OCI-LY1 (cell line): ENCODE data around the gene KLF3.
A peak's percentile ranks its signal among the peaks of the same experiment; 100 is the strongest.

ENCODE experiments used
- H2AFZ ChIP-seq: fragments of 200-600 bp; sonication (generic), shearing (Covaris generic); 2 replicates; pipeline ENCODE4 v1.6.0; 2014; ENCODE audit warnings: antibody characterized with exemption, mild to moderate bottlenecking, low read length
- H3F3A ChIP-seq: fragments of 200-600 bp; sonication (generic), shearing (Covaris generic); 2 replicates; pipeline ENCODE4 v1.6.0; 2014; ENCODE audit warnings: mild to moderate bottlenecking, antibody characterized with exemption, low read length, moderate library complexity; ENCODE audit not compliant: insufficient read depth
- H3K27ac ChIP-seq: fragments of 200-600 bp; sonication (generic); 2 replicates; pipeline ENCODE4 v1.5.1; 2014; ENCODE audit warnings: low read length, mixed run types, mild to moderate bottlenecking, low read depth; ENCODE audit not compliant: poor library complexity, severe bottlenecking
- H3K27me3 ChIP-seq: fragments of 200-600 bp; sonication (generic); 2 replicates; pipeline ENCODE4 v1.6.0; 2014; ENCODE audit warnings: antibody characterized with exemption, mild to moderate bottlenecking, low read length, moderate library complexity; ENCODE audit not compliant: insufficient read depth
- H3K36me3 ChIP-seq: fragments of 200-600 bp; sonication (generic); 2 replicates; pipeline ENCODE4 v1.6.1; 2014; ENCODE audit warnings: mild to moderate bottlenecking, antibody characterized with exemption, low read length, moderate library complexity, mixed read lengths; ENCODE audit not compliant: insufficient read depth
- H3K4me1 ChIP-seq: fragments of 200-600 bp; sonication (generic); 2 replicates; pipeline ENCODE4 v1.5.1; 2014; ENCODE audit warnings: mild to moderate bottlenecking, low read length, moderate library complexity; ENCODE audit not compliant: insufficient read depth, severe bottlenecking
- H3K4me2 ChIP-seq: fragments of 200-600 bp; sonication (generic), shearing (Covaris generic); 2 replicates; pipeline ENCODE4 v1.6.1; 2014; ENCODE audit warnings: low read length
- H3K4me3 ChIP-seq: fragments of 200-600 bp; sonication (generic); 2 replicates; pipeline ENCODE4 v1.5.1; 2014; ENCODE audit warnings: low read length, low read depth, mild to moderate bottlenecking, mixed read lengths; ENCODE audit not compliant: poor library complexity, severe bottlenecking
- H3K79me2 ChIP-seq: fragments of 200-600 bp; shearing (Covaris generic); 2 replicates; pipeline ENCODE4 v1.6.1; 2016; ENCODE audit warnings: mixed run types, low read length, mixed read lengths; ENCODE audit not compliant: insufficient read depth
- H3K9ac ChIP-seq: fragments of 200-600 bp; sonication (generic), shearing (Covaris generic); 2 replicates; pipeline ENCODE4 v1.6.1; 2014; ENCODE audit warnings: mild to moderate bottlenecking, low read length, mixed read lengths
- H3K9me2 ChIP-seq: fragments of 200-600 bp; sonication (generic), shearing (Covaris generic); 2 replicates; pipeline ENCODE4 v1.6.1; 2014; ENCODE audit warnings: low read depth, mild to moderate bottlenecking, low read length, mixed read lengths
- H3K9me3 ChIP-seq: fragments of 200-600 bp; shearing (Covaris generic); 2 replicates; pipeline ENCODE4 v1.6.1; 2014; ENCODE audit warnings: low read length, mixed read lengths
- H4K20me1 ChIP-seq: fragments of 200-600 bp; sonication (generic), shearing (Covaris generic); 2 replicates; pipeline ENCODE4 v1.6.0; 2016; ENCODE audit warnings: mild to moderate bottlenecking, low read length; ENCODE audit not compliant: insufficient read depth
- CTCF ChIP-seq: fragments of 200-600 bp; sonication (generic), shearing (Covaris generic); IDR thresholded peaks from 2 replicates; pipeline ENCODE4 v1.5.1; 2017; ENCODE audit warnings: mild to moderate bottlenecking, antibody characterized with exemption, low read length, moderate library complexity, mixed read lengths
- EZH2 ChIP-seq: fragments of 200-600 bp; sonication (generic), shearing (Covaris generic); IDR thresholded peaks from 2 replicates; pipeline ENCODE4 v1.8.0; 2017; ENCODE audit warnings: borderline replicate concordance, mixed run types, mild to moderate bottlenecking, antibody characterized with exemption, low read length, moderate library complexity, mixed read lengths

The KLF3 gene

GRCh38 chr4:38662522-38663089, 1.4 kb upstream of the KLF3 start:
- no peaks in the 10 kb centered on the region for H3K9me3 ChIP-seq
- H3K36me3 ChIP-seq, result no peaks in the 10 kb centered on the region
- peak overlapping the region; percentile 47; the same call in 1 of the 2 replicates for H3K9ac ChIP-seq
- no peak overlapping the region for H2AFZ ChIP-seq
- H3K27ac ChIP-seq, result no peak overlapping the region
- no peak for TF ChIP-seq EZH2
- no peak for TF ChIP-seq CTCF
- peak overlapping the region; percentile 63 for H3K4me3 ChIP-seq
- H3K79me2 ChIP-seq, result no peaks in the 10 kb centered on the region
- H3K9me2 ChIP-seq, result no peaks in the 10 kb centered on the region
- H3F3A ChIP-seq, result 0 out of 2 replicates have a peak, but pooled peaks cover 3% of the 10 kb centered on the region
- H3K4me2 ChIP-seq, result peak overlapping the region; percentile 84
- H4K20me1 ChIP-seq, result no peaks in the 10 kb centered on the region
- no peaks in the 10 kb centered on the region; the same call in 1 of the 2 replicates for H3K27me3 ChIP-seq
- peaks cover 4% of the 10 kb centered on the region for H3K4me1 ChIP-seq

GRCh38 chr4:38663090-38663800, 754 bp upstream of the KLF3 start:
- Histone ChIP-seq H3K9me2 (no peaks in the 10 kb centered on the region), H4K20me1 (no peaks in the 10 kb centered on the region), H3K4me1 (peaks cover 4% of the 10 kb centered on the region), H3K36me3 (no peaks in the 10 kb centered on the region), H3F3A (0 out of 2 replicates have a peak, but pooled peaks cover 3% of the 10 kb centered on the region), H3K4me2 (peak overlapping the region; percentile 84), H2AFZ (no peak overlapping the region), H3K27me3 (no peaks in the 10 kb centered on the region; the same call in 1 of the 2 replicates), H3K9ac (peak overlapping the region; percentile 47; the same call in 1 of the 2 replicates), H3K27ac (no peak overlapping the region), H3K79me2 (no peaks in the 10 kb centered on the region), H3K4me3 (peak overlapping the region; percentile 63), H3K9me3 (no peaks in the 10 kb centered on the region)
- TF ChIP-seq EZH2 (no peak), CTCF (no peak)

GRCh38 chr4:38664706-38665401, 855 bp downstream of the KLF3 start:
- Histone ChIP-seq H3K36me3 (no peaks in the 10 kb centered on the region), H3F3A (0 out of 2 replicates have a peak, but pooled peaks cover 3% of the 10 kb centered on the region), H4K20me1 (no peaks in the 10 kb centered on the region), H3K9me3 (no peaks in the 10 kb centered on the region), H3K4me2 (peak overlapping the region; percentile 59), H3K27me3 (no peaks in the 10 kb centered on the region; the same call in 1 of the 2 replicates), H3K27ac (no peak overlapping the region), H3K4me3 (peak overlapping the region; percentile 61), H3K79me2 (no peaks in the 10 kb centered on the region), H3K9me2 (no peaks in the 10 kb centered on the region), H3K4me1 (peaks cover 4% of the 10 kb centered on the region), H2AFZ (no peak overlapping the region), H3K9ac (peak overlapping the region; percentile 6; the same call in 1 of the 2 replicates)
- TF ChIP-seq EZH2 (no peak), CTCF (no peak)
